ENCODE measurements around the gene BMP5.
"Not testable (repeated sequence)": the region's sequence is repeated elsewhere in the genome, so short reads cannot be mapped to it uniquely, and the experiment has no call there.

BMP5 gene

GRCh38 chr6:55875400-55875799 lies at the start of gene BMP5:
TSS of gene BMP5 (minus strand) at chr6:55875590. CDS start at chr6:55874865, 725 bp downstream.
- peak; percentile 56 for FAIRE-seq

GRCh38 chr6:55922406-55922805 lies 47.0 kb upstream of the BMP5 start:
- no peak for FAIRE-seq

DNA sequence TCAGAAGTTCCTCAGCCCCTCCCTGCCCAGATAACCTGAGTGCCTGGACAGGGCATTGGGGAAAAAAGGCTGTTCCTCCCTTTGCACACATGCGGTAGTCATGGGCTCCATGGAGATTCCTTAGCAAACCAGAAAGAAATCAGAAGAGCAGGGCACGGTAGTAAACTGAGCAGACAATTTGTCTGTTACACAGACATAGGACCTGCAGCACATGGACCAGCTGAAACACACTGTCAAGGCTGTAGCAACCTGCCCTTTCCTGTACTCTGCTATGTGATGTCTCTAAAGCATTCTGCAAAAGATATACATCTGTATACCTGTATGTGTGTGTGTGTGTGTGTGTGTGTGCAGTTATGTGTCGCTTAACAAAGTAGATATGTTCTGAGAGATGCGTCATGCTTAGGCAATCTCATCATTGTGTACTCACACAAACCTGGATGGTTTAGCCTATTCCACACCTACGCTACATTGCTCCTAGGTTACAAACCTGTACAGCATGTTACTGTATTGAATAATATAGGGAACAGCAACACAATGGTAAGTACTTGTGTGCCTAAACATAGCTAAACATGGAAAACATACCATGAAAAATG lies 44.4 kb upstream of the BMP5 start:
- FAIRE-seq: no peak

GRCh38 chr6:55918639-55919038 lies 43.2 kb upstream of the BMP5 start:
- FAIRE-seq: no peak

GRCh38 chr6:55917751-55918415 lies 42.5 kb upstream of the BMP5 start:
- FAIRE-seq: no peak

GRCh38 chr6:55916188-55916587 lies 40.8 kb upstream of the BMP5 start:
- no peak for FAIRE-seq

GRCh38 chr6:55913228-55914195 lies 38.1 kb upstream of the BMP5 start:
- no peak for FAIRE-seq

DNA sequence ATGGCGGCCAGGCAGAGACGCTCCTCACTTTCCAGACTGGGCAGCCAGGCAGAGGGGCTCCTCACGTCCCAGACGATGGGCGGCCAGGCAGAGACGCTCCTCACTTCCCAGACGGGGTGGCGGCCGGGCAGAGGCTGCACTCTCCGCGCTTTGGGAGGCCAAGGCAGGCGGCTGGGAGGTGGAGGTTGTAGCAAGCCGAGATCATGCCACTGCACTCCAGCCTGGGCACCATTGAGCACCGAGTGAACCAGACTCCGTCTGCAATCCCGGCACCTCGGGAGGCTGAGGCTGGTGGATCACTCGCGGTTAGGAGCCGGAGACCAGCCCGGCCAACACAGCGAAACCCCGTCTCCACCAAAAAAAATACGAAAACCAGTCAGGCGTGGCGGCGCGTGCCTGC lies 35.1 kb upstream of the BMP5 start:
- not testable (repeated sequence) for FAIRE-seq

DNA sequence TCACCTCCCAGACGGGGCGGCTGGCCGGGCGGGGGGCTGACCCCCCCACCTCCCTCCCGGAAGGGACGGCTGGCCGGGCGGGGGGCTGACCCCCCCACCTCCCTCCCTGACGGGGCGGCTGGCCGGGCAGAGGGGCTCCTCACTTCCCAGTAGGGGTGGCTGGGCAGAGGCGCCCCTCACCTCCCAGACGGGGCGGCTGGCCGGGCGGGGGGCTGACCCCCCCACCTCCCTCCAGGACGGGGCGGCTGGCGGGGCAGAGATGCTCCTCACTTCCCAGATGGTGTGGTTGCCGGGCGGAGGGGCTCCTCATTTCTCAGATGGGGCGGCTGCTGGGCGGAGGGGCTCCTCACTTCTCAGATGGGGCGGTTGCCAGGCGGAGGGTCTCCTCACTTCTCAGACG lies 34.5 kb upstream of the BMP5 start:
- not testable (repeated sequence) for FAIRE-seq

- no peak for FAIRE-seq
These were observed 27.4 kb upstream of the BMP5 start for GRCh38 chr6:55902796-55903195.

GRCh38 chr6:55901765-55902270 lies 26.4 kb upstream of the BMP5 start:
- peak; percentile 96 for FAIRE-seq

- FAIRE-seq: no peak
These were observed 23.0 kb upstream of the BMP5 start for GRCh38 chr6:55898342-55898741.

DNA sequence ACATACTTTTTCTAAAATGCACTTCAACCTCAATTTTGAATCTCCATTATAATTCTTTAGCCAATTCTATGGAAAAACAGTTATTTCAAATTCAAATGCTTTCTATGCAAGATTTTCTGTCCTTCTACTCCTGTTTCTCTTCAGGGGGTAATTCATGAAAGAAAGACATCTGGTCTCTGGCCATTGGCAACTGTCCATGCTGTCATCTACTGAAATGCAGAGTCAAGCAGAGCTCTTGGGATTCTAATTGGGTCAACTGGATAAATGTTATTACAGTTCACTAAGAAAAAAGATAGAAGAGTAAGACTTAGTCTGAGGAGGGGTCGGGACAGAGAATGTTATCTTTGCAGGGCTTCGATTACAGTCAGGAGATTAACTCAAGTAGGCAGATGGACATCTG lies 22.0 kb upstream of the BMP5 start:
- no peak for FAIRE-seq

GRCh38 chr6:55895972-55896730 lies 20.8 kb upstream of the BMP5 start:
- no peak for FAIRE-seq

DNA sequence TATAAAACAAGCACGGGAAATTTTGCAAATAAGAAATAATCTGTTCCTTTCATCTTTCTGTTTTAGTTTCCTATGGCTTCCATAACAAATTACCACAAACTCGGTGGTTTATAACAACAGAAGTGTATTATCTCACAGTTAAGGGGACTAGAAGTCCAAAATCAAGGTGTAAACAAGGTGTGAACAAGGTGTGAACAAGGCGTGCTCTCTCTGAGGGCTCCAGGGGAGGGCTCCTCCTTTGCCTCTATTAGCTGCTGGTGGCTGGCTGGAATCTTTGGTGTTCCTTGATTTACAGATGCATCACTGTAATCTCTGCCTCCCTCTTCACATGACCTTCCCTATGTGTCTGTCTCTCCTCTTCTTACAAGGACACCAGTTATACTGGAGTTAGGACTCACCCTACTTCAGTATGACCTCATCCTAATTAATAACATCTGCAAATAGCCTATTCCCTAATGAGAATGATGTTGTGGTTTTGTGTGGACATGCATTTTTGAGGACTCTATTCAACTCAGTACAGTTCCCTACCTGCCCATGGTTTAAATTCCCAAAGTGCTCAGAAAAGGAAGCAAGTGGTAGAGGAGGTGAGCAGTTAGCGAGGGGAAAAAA lies 17.5 kb upstream of the BMP5 start:
- FAIRE-seq: no peak

GRCh38 chr6:55888917-55889316 lies 13.5 kb upstream of the BMP5 start:
- no peak for FAIRE-seq

GRCh38 chr6:55886185-55886836 lies 10.9 kb upstream of the BMP5 start:
- FAIRE-seq: peak; percentile 100

- FAIRE-seq: peak; percentile 76
These were observed 7.6 kb upstream of the BMP5 start for GRCh38 chr6:55882718-55883569.

GRCh38 chr6:55877283-55877682 lies 1.9 kb upstream of the BMP5 start:
- no peak for FAIRE-seq

- FAIRE-seq: no peak
These were observed 1.1 kb downstream of the BMP5 start for GRCh38 chr6:55874316-55874715.

DNA sequence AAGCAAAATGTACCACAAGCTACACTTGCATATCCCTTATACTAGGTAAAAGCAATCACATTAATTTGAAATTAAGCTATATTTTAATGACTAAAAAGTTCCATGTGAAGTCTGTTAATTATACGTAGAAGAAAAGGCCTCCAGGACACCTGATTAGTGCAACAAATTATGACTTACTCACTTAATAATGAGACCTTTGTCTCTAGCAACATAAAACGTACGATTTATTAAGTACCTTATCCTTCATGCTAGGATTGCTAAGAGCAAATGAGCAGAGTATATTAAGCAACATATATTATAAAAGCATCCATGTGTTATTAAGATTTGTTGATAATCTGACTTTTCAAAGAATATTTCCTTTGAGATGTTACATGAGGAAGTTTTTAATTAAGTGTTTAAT lies 2.5 kb downstream of the BMP5 start:
- no peak for FAIRE-seq
